GM23338 (cell line): ENCODE measurements around the gene TCF12. TPM values are rescaled to one million over a fixed set of nuclear protein-coding genes. Genes with fewer than 3 reads are reported as not detected.
A peak's percentile ranks its signal among the peaks of the same experiment; 100 is the strongest.

Source experiments
- ATAC-seq: fragments of 200-7000 bp; cut with Tn5 transposase; 3 replicates; pipeline ENCODE4 v1.9.1; 2020
- DNase-seq: peaks from one replicate; pipeline ENCODE4 v3.0.0-alpha.2; 2015; ENCODE audit warnings: low spot score
- H2AFZ ChIP-seq: fragments of 200-600 bp; sonication (generic); 2 replicates; pipeline ENCODE4 v1.8.0; 2016; ENCODE audit warnings: antibody characterized with exemption, mild to moderate bottlenecking, moderate library complexity
- H3F3A ChIP-seq: fragments of 200-600 bp; sonication (generic); replicated peaks from 2 replicates; pipeline ENCODE4 v1.8.0; 2017; ENCODE audit warnings: antibody characterized with exemption, mixed run types, low read depth
- H3K27ac ChIP-seq: fragments of 200-600 bp; sonication (generic); 2 replicates; pipeline ENCODE4 v1.6.1; 2016; ENCODE audit warnings: low read depth
- H3K27me3 ChIP-seq: fragments of 200-600 bp; sonication (generic); 2 replicates; pipeline ENCODE4 v1.8.0; 2016; ENCODE audit warnings: mild to moderate bottlenecking, mixed run types, moderate library complexity; ENCODE audit not compliant: insufficient read depth
- H3K36me3 ChIP-seq: fragments of 200-600 bp; sonication (generic); 2 replicates; pipeline ENCODE4 v1.8.0; 2016; ENCODE audit warnings: mild to moderate bottlenecking; ENCODE audit not compliant: insufficient read depth
- H3K4me1 ChIP-seq: fragments of 200-600 bp; sonication (generic); 2 replicates; pipeline ENCODE4 v1.8.0; 2016; ENCODE audit warnings: mild to moderate bottlenecking, moderate library complexity; ENCODE audit not compliant: insufficient read depth
- H3K4me2 ChIP-seq: fragments of 200-600 bp; sonication (generic); 2 replicates; pipeline ENCODE4 v1.7.1; 2017; ENCODE audit warnings: mixed run types
- H3K4me3 ChIP-seq: fragments of 200-600 bp; sonication (generic); 2 replicates; pipeline ENCODE4 v1.6.1; 2016; ENCODE audit warnings: mixed run types
- H3K79me2 ChIP-seq: fragments of 200-600 bp; sonication (generic); replicated peaks from 2 replicates; pipeline ENCODE4 v1.8.0; 2017; ENCODE audit warnings: mild to moderate bottlenecking; ENCODE audit not compliant: insufficient read depth
- H3K9me2 ChIP-seq: fragments of 200-600 bp; sonication (generic); 2 replicates; pipeline ENCODE4 v1.8.0; 2017; ENCODE audit not compliant: insufficient read depth
- H4K20me1 ChIP-seq: fragments of 200-600 bp; sonication (generic); replicated peaks from 2 replicates; pipeline ENCODE4 v1.8.0; 2017; ENCODE audit warnings: mild to moderate bottlenecking; ENCODE audit not compliant: insufficient read depth
- H3K27ac Mint-ChIP-seq: 2 replicates; pipeline ENCODE4 v1.8.0; 2020; ENCODE audit warnings: inconsistent platforms, mild to moderate bottlenecking, moderate library complexity, mixed read lengths
- H3K27me3 Mint-ChIP-seq: 3 replicates; pipeline ENCODE4 v1.8.0; 2022; ENCODE audit warnings: low read depth, mild to moderate bottlenecking, moderate library complexity, mixed read lengths, inconsistent platforms; ENCODE audit not compliant: insufficient read depth, poor library complexity
- H3K36me3 Mint-ChIP-seq: 3 replicates; pipeline ENCODE4 v1.8.0; 2021; ENCODE audit warnings: low read depth, mild to moderate bottlenecking, inconsistent platforms, moderate library complexity, mixed read lengths
- H3K4me1 Mint-ChIP-seq: 3 replicates; pipeline ENCODE4 v1.8.0; 2020; ENCODE audit warnings: mild to moderate bottlenecking, inconsistent platforms, mixed read lengths
- H3K4me3 Mint-ChIP-seq: 3 replicates; pipeline ENCODE4 v1.8.0; 2021; ENCODE audit warnings: moderate library complexity, mild to moderate bottlenecking, inconsistent platforms, mixed read lengths
- H3K9me3 Mint-ChIP-seq: 3 replicates; pipeline ENCODE4 v1.8.0; 2020; ENCODE audit warnings: moderate library complexity, mild to moderate bottlenecking, inconsistent platforms, mixed read lengths
- CREB1 ChIP-seq: fragments of 250-450 bp; sonication (Bioruptor Pico); IDR thresholded peaks from 2 replicates; pipeline ENCODE4 v1.5.0; 2020; ENCODE audit warnings: low read depth, mild to moderate bottlenecking, moderate library complexity
- CTCF ChIP-seq, 2 experiments: fragments of 200-600 bp in 1 of 2; sonication (generic) in 1 of 2; conservative IDR thresholded peaks; 2 replicates each; pipeline versions ENCODE4 v1.5.1 to v1.6.1; 2016 to 2017; ENCODE audit warnings: antibody characterized with exemption in 2 of 2, low read depth in 2 of 2, mild to moderate bottlenecking in 2 of 2, moderate library complexity in 1 of 2
- ETS1 ChIP-seq: IDR thresholded peaks from 2 replicates; pipeline ENCODE4 v1.6.1; 2016; ENCODE audit warnings: antibody characterized with exemption
- EZH2 ChIP-seq: fragments of 200-600 bp; sonication (generic); IDR thresholded peaks from one replicate; pipeline ENCODE4 v1.8.0; 2017; ENCODE audit warnings: antibody characterized with exemption, mild to moderate bottlenecking, low read depth; ENCODE audit not compliant: unreplicated experiment
- EZH2phosphoT487 ChIP-seq: fragments of 200-600 bp; sonication (generic); IDR thresholded peaks from one replicate; pipeline ENCODE4 v1.8.1; 2018; ENCODE audit warnings: antibody characterized with exemption; ENCODE audit not compliant: unreplicated experiment
- JUNB ChIP-seq: IDR thresholded peaks from one replicate; pipeline ENCODE4 v1.6.1; 2016; ENCODE audit warnings: antibody characterized with exemption; ENCODE audit not compliant: unreplicated experiment
- NANOG ChIP-seq: IDR thresholded peaks from 2 replicates; pipeline ENCODE4 v1.6.1; 2016; ENCODE audit warnings: antibody characterized with exemption, borderline replicate concordance
- POLR2AphosphoS5 ChIP-seq: IDR thresholded peaks from 2 replicates; pipeline ENCODE4 v1.6.1; 2016; ENCODE audit warnings: antibody characterized with exemption, low read depth
- REST ChIP-seq: IDR thresholded peaks from one replicate; pipeline ENCODE4 v1.6.1; 2018; ENCODE audit warnings: antibody characterized with exemption; ENCODE audit not compliant: unreplicated experiment
- STAT1 ChIP-seq: IDR thresholded peaks from one replicate; pipeline ENCODE4 v1.6.1; 2016; ENCODE audit warnings: antibody characterized with exemption; ENCODE audit not compliant: unreplicated experiment
- ZNF114 ChIP-seq: fragments of 250-450 bp; sonication (Bioruptor Pico); IDR thresholded peaks from 2 replicates; pipeline ENCODE4 v1.5.0; 2020; ENCODE audit warnings: mild to moderate bottlenecking, moderate library complexity
- ZNF331 ChIP-seq: fragments of 250-450 bp; sonication (Bioruptor Pico); IDR thresholded peaks from 2 replicates; pipeline ENCODE4 v1.5.0; 2020; ENCODE audit warnings: low read depth, mild to moderate bottlenecking, moderate library complexity
- ZNF462 ChIP-seq: fragments of 250-450 bp; sonication (Bioruptor Pico); IDR thresholded peaks from 2 replicates; pipeline ENCODE4 v1.5.0; 2020; ENCODE audit warnings: mild to moderate bottlenecking, moderate library complexity
- polyA plus RNA-seq: library from polyadenylated mRNA; unstranded; fragments of >200 nt; fragmentation: Nextera tagmentation; extraction: Ambion mirVana; gene quantifications from 2 replicates; pipeline ENCODE4 v1.2.1, GENCODE V29; 2016
- total RNA-seq: library from RNA; depleted of rRNA; stranded (reverse); fragments of >200 nt; shearing (Covaris generic); gene quantifications from 2 replicates; pipeline ENCODE4 v1.2.3, GENCODE V29; 2014

The TCF12 gene
- total and polyA plus RNA-seq, 2 experiments from 2014 or later: 27.6 to 104 TPM

GRCh38 chr15:57236561-57237300, 318.3 kb downstream of the TCF12 start:
- Mint-ChIP-seq H3K27me3 (peaks cover 6% of the 10 kb centered on the region), H3K27ac (peak overlapping the region; percentile 20), H3K4me3 (no peak overlapping the region), H3K9me3 (no peaks in the 10 kb centered on the region), H3K4me1 (peaks cover 33% of the 10 kb centered on the region), H3K36me3 (peaks cover 39% of the 10 kb centered on the region)
- Histone ChIP-seq H3K27me3 (no peaks in the 10 kb centered on the region), H4K20me1 (no peaks in the 10 kb centered on the region), H3F3A (no peaks in the 10 kb centered on the region), H3K4me1 (peaks cover 16% of the 10 kb centered on the region), H3K79me2 (no peaks in the 10 kb centered on the region), H3K9me2 (no peaks in the 10 kb centered on the region), H3K4me2 (peak overlapping the region; percentile 11; the same call in 1 of the 2 replicates), H2AFZ (no peak overlapping the region), H3K27ac (no peak overlapping the region), H3K36me3 (no peaks in the 10 kb centered on the region), H3K4me3 (no peak overlapping the region)
- ATAC-seq: no peak
- DNase-seq: no peak
- TF ChIP-seq ZNF462 (CRISPR knock-in tag) (no peak), JUNB (no peak), EZH2phosphoT487 (no peak), ZNF114 (no peak), POLR2AphosphoS5 (no peak), NANOG (no peak), ETS1 (no peak), EZH2 (no peak), REST (no peak), ZNF331 (CRISPR knock-in tag) (no peak), STAT1 (no peak), CTCF (conservative IDR thresholded peaks at IDR 0.05; ENCODE audit: low read depth in 2 of 2) (no peak), CREB1 (no peak)
